H9 (cell line): ENCODE measurements around the gene IER3. TPM values are rescaled to one million over a fixed set of nuclear protein-coding genes. Genes with fewer than 3 reads are reported as not detected.

Experiments
- DNase-seq: peaks from one replicate; pipeline ENCODE4 v3.0.0-alpha.2; 2017
- H2AFZ ChIP-seq: one replicate; pipeline ENCODE4 v1.6.1; 2013; ENCODE audit warnings: mild to moderate bottlenecking, low read length, control low read depth, moderate library complexity
- H2AK5ac ChIP-seq: 2 replicates; pipeline ENCODE4 v1.6.1; 2013; ENCODE audit warnings: low read length, control low read depth, mixed read lengths; ENCODE audit not compliant: insufficient read length
- H2BK120ac ChIP-seq: one replicate; pipeline ENCODE4 v1.6.1; 2013; ENCODE audit warnings: low read depth, mild to moderate bottlenecking, low read length, control low read depth, inconsistent platforms; ENCODE audit not compliant: poor library complexity, severe bottlenecking
- H2BK12ac ChIP-seq: 2 replicates; pipeline ENCODE4 v1.6.1; 2013; ENCODE audit warnings: low read length, control low read depth, mixed read lengths, low read depth; ENCODE audit not compliant: insufficient read length
- H2BK15ac ChIP-seq: 2 replicates; pipeline ENCODE4 v1.6.1; 2013; ENCODE audit warnings: low read depth, low read length, control low read depth
- H2BK20ac ChIP-seq: one replicate; pipeline ENCODE4 v1.6.1; 2013; ENCODE audit warnings: low read depth, mild to moderate bottlenecking, low read length, control low read depth, inconsistent platforms; ENCODE audit not compliant: poor library complexity, severe bottlenecking
- H2BK5ac ChIP-seq: 2 replicates; pipeline ENCODE4 v1.6.1; 2013; ENCODE audit warnings: low read length, control low read depth, mixed read lengths; ENCODE audit not compliant: insufficient read length
- H3K14ac ChIP-seq: 2 replicates; pipeline ENCODE4 v1.6.1; 2013; ENCODE audit warnings: low read length, control low read depth; ENCODE audit not compliant: insufficient read depth
- H3K18ac ChIP-seq: 2 replicates; pipeline ENCODE4 v1.6.1; 2013; ENCODE audit warnings: low read depth, mild to moderate bottlenecking, mixed read lengths, low read length, control low read depth; ENCODE audit not compliant: insufficient read length
- H3K23ac ChIP-seq: 2 replicates; pipeline ENCODE4 v1.6.1; 2013; ENCODE audit warnings: low read length, control low read depth, mixed read lengths, low read depth; ENCODE audit not compliant: insufficient read length
- H3K23me2 ChIP-seq: 2 replicates; pipeline ENCODE4 v1.6.1; 2013; ENCODE audit warnings: low read depth, mild to moderate bottlenecking, mixed read lengths, low read length, control low read depth; ENCODE audit not compliant: insufficient read length, poor library complexity, severe bottlenecking
- H3K27ac ChIP-seq: 2 replicates; pipeline ENCODE4 v1.5.1; 2013; ENCODE audit warnings: low read length, control low read depth, mixed read lengths, low read depth; ENCODE audit not compliant: insufficient read length
- H3K27me3 ChIP-seq: 2 replicates; pipeline ENCODE4 v1.6.1; 2013; ENCODE audit warnings: low read length, control low read depth, inconsistent platforms; ENCODE audit not compliant: insufficient read depth
- H3K4ac ChIP-seq: 2 replicates; pipeline ENCODE4 v1.6.1; 2013; ENCODE audit warnings: low read depth, mild to moderate bottlenecking, control low read depth, inconsistent platforms, low read length, moderate library complexity
- H3K4me1 ChIP-seq: 2 replicates; pipeline ENCODE4 v1.6.1; 2013; ENCODE audit warnings: low read length, control low read depth, inconsistent platforms; ENCODE audit not compliant: insufficient read depth
- H3K4me2 ChIP-seq: 2 replicates; pipeline ENCODE4 v1.6.1; 2013; ENCODE audit warnings: low read length, control low read depth, mixed read lengths; ENCODE audit not compliant: insufficient read length, insufficient read depth
- H3K56ac ChIP-seq: 2 replicates; pipeline ENCODE4 v1.6.1; 2013; ENCODE audit warnings: low read depth, mild to moderate bottlenecking, mixed read lengths, low read length, control low read depth; ENCODE audit not compliant: insufficient read length
- H3K79me1 ChIP-seq: 2 replicates; pipeline ENCODE4 v1.6.1; 2013; ENCODE audit warnings: low read depth, mild to moderate bottlenecking, moderate library complexity, low read length, control low read depth, inconsistent platforms; ENCODE audit not compliant: insufficient read depth, poor library complexity, severe bottlenecking
- H3K79me2 ChIP-seq: 2 replicates; pipeline ENCODE4 v1.6.1; 2013; ENCODE audit warnings: low read length, control low read depth, inconsistent platforms; ENCODE audit not compliant: insufficient read depth
- H3K9ac ChIP-seq: 2 replicates; pipeline ENCODE4 v1.6.1; 2013; ENCODE audit warnings: low read length, control low read depth, mixed read lengths; ENCODE audit not compliant: insufficient read length; ENCODE audit errors: extremely low read depth
- H3K9me3 ChIP-seq: one replicate; pipeline ENCODE4 v1.6.1; 2013; ENCODE audit warnings: low read depth, low read length, inconsistent platforms; ENCODE audit not compliant: control insufficient read depth
- H3T11ph ChIP-seq: one replicate; pipeline ENCODE4 v1.6.1; 2013; ENCODE audit warnings: mild to moderate bottlenecking, low read length, control low read depth, inconsistent platforms
- H4K20me1 ChIP-seq: one replicate; pipeline ENCODE4 v1.6.1; 2013; ENCODE audit not compliant: control insufficient read depth, insufficient read length, insufficient read depth
- H4K5ac ChIP-seq: 2 replicates; pipeline ENCODE4 v1.6.1; 2013; ENCODE audit warnings: low read depth, mild to moderate bottlenecking, mixed read lengths, low read length, control low read depth; ENCODE audit not compliant: insufficient read length
- H4K8ac ChIP-seq: replicated peaks from 2 replicates; pipeline ENCODE4 v1.6.1; 2013; ENCODE audit warnings: low read length, control low read depth, mixed read lengths, low read depth; ENCODE audit not compliant: insufficient read length
- H4K91ac ChIP-seq: 2 replicates; pipeline ENCODE4 v1.6.1; 2013; ENCODE audit warnings: low read depth, mild to moderate bottlenecking, moderate library complexity, mixed read lengths, low read length, control low read depth; ENCODE audit not compliant: insufficient read length
- H3K27ac Mint-ChIP-seq, 3 experiments: 2 replicates in 2 of 3; 3 replicates in 1 of 3; pipeline ENCODE4 v1.8.0; 2020 to 2021; ENCODE audit warnings: mixed read lengths in 3 of 3, mild to moderate bottlenecking in 1 of 3, moderate library complexity in 1 of 3
- H3K27me3 Mint-ChIP-seq: 2 replicates; pipeline ENCODE4 v1.8.0; 2021; ENCODE audit warnings: low read depth, mild to moderate bottlenecking, moderate library complexity, mixed read lengths
- H3K36me3 Mint-ChIP-seq, 3 experiments: 2 replicates in 2 of 3; 3 replicates in 1 of 3; pipeline ENCODE4 v1.8.0; 2020 to 2021; ENCODE audit warnings: low read depth in 3 of 3, mixed read lengths in 3 of 3; ENCODE audit not compliant: insufficient read depth in 1 of 3
- H3K4me1 Mint-ChIP-seq, 2 experiments: 2 replicates each; pipeline ENCODE4 v1.8.0; 2020; ENCODE audit warnings: mixed read lengths in 2 of 2
- H3K4me3 Mint-ChIP-seq, 2 experiments: 2 replicates in 1 of 2; 3 replicates in 1 of 2; pipeline ENCODE4 v1.8.0; 2020 to 2021; ENCODE audit warnings: mild to moderate bottlenecking in 2 of 2, mixed read lengths in 2 of 2, moderate library complexity in 1 of 2
- H3K9me3 Mint-ChIP-seq, 2 experiments: 2 replicates in 1 of 2; 3 replicates in 1 of 2; pipeline ENCODE4 v1.8.0; 2020; ENCODE audit warnings: mild to moderate bottlenecking in 2 of 2, mixed read lengths in 2 of 2, moderate library complexity in 1 of 2
- WGBS: extraction: QIAGEN DNeasy Blood & Tissue Kit; methylation state at CpG from one replicate; pipeline ENCODE4 v1.1.7; 2013; ENCODE audit warnings: missing lambda C conversion rate, low lambda C conversion rate, mixed read lengths; ENCODE audit not compliant: insufficient read length; ENCODE audit errors: extremely low coverage; 5-methylcytosine and 5-hydroxymethylcytosine counted together
- total RNA-seq: library from RNA; stranded (reverse); gene quantifications from 2 replicates; pipeline ENCODE4 v1.2.1, GENCODE V29; 2021
- TF ChIP-seq, protein P1 (sequence below): fragments of 200-600 bp; sonication (generic); conservative IDR thresholded peaks from 3 replicates; pipeline ENCODE4 v1.8.0; 2021; ENCODE audit warnings: antibody characterized with exemption, mild to moderate bottlenecking

The IER3 gene
- total RNA-seq, 1 experiment from 2014 or later: 43.5 TPM

DNA sequence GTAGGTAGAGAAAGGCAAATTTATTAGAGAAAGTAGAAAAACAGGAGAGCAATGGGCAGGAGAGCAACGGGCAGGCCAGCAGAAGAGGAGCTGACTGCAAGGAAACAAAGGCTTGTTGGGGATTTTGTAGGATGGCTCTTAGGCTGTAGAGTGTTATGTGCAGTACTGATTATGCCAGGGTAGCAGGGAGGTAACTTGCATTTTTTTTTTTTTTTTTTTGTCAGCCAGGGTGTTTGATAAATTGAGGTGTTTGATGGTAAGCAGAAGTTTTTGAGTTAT, 36.2 kb upstream of the IER3 start:
- H3K4me1 Mint-ChIP-seq: peaks cover 15 to 17% of the 10 kb centered on the region in 2 experiments
- H3K9me3 ChIP-seq: no peaks in the 10 kb centered on the region
- peaks cover 7 to 18% (median 10%) of the 10 kb centered on the region in 3 experiments for H3K36me3 Mint-ChIP-seq
- no peak overlapping the region for H2BK12ac ChIP-seq
- H3K23ac ChIP-seq: no peak overlapping the region
- no peak overlapping the region for H3K27ac Mint-ChIP-seq
- H3K4me2 ChIP-seq: no peak overlapping the region
- H3K27ac ChIP-seq: no peak overlapping the region
- no peak overlapping the region for H3K4me3 Mint-ChIP-seq
- H4K91ac ChIP-seq: no peak overlapping the region
- H3K23me2 ChIP-seq: no peaks in the 10 kb centered on the region
- H3K9ac ChIP-seq: no peak overlapping the region
- H3K27me3 ChIP-seq: no peaks in the 10 kb centered on the region
- peaks cover 11 to 13% of the 10 kb centered on the region in 2 experiments for H3K9me3 Mint-ChIP-seq
- peaks cover 11% of the 10 kb centered on the region for H3K27me3 Mint-ChIP-seq
- no peak overlapping the region for H2BK120ac ChIP-seq
- H3K18ac ChIP-seq: no peak overlapping the region
- no peak overlapping the region; the same call in 1 of the 2 replicates for H2BK15ac ChIP-seq
- H3K4ac ChIP-seq: no peak overlapping the region
- no peak overlapping the region for H2BK5ac ChIP-seq
- H2BK20ac ChIP-seq: no peak overlapping the region
- H4K8ac ChIP-seq: no peak overlapping the region
- no peak overlapping the region for H2AFZ ChIP-seq
- H3K79me1 ChIP-seq: no peaks in the 10 kb centered on the region
- DNase-seq: no peak
- H4K5ac ChIP-seq: no peak overlapping the region
- H3K4me1 ChIP-seq: no peaks in the 10 kb centered on the region; the same call in 1 of the 2 replicates
- no peak overlapping the region for H3K56ac ChIP-seq
- H3K14ac ChIP-seq: no peak overlapping the region
- WGBS: no CpG with 5 or more reads among the region's 1 CpG
- TF ChIP-seq, protein P1, sequence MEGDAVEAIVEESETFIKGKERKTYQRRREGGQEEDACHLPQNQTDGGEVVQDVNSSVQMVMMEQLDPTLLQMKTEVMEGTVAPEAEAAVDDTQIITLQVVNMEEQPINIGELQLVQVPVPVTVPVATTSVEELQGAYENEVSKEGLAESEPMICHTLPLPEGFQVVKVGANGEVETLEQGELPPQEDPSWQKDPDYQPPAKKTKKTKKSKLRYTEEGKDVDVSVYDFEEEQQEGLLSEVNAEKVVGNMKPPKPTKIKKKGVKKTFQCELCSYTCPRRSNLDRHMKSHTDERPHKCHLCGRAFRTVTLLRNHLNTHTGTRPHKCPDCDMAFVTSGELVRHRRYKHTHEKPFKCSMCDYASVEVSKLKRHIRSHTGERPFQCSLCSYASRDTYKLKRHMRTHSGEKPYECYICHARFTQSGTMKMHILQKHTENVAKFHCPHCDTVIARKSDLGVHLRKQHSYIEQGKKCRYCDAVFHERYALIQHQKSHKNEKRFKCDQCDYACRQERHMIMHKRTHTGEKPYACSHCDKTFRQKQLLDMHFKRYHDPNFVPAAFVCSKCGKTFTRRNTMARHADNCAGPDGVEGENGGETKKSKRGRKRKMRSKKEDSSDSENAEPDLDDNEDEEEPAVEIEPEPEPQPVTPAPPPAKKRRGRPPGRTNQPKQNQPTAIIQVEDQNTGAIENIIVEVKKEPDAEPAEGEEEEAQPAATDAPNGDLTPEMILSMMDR: no peak
- no peak overlapping the region for H3T11ph ChIP-seq
- no peak overlapping the region for H2AK5ac ChIP-seq
- H3K79me2 ChIP-seq: no peaks in the 10 kb centered on the region
- H4K20me1 ChIP-seq: no peaks in the 10 kb centered on the region
